Measurements from ENCODE around the gene TTYH3.

DNA sequence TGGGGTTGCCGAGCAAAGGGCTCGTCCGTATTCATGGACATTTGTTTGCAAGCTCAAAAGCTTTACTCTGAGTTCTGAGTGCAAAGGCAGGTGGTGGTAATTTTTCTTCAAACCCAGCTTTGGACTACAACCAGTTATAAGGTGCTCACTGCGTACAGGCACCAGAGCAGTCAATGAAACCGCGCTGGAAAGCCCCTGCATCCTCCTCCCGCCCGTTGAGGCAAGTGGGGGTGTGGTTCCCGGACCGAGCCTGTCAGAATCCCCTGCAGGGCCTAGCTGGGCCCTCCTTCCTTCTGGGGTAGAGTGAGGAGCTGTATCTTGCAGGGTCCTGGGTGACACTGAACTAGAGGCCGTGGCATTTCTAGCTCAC lies 78.5 kb downstream of the TTYH3 start:
- TF ChIP-seq, protein P1, sequence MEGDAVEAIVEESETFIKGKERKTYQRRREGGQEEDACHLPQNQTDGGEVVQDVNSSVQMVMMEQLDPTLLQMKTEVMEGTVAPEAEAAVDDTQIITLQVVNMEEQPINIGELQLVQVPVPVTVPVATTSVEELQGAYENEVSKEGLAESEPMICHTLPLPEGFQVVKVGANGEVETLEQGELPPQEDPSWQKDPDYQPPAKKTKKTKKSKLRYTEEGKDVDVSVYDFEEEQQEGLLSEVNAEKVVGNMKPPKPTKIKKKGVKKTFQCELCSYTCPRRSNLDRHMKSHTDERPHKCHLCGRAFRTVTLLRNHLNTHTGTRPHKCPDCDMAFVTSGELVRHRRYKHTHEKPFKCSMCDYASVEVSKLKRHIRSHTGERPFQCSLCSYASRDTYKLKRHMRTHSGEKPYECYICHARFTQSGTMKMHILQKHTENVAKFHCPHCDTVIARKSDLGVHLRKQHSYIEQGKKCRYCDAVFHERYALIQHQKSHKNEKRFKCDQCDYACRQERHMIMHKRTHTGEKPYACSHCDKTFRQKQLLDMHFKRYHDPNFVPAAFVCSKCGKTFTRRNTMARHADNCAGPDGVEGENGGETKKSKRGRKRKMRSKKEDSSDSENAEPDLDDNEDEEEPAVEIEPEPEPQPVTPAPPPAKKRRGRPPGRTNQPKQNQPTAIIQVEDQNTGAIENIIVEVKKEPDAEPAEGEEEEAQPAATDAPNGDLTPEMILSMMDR (conservative IDR thresholded peaks at IDR 0.05 in 1 of 2, IDR thresholded peaks at IDR 0.05 in 1 of 2; ENCODE audit: low read depth in 1 of 2, low read length in 2 of 2): no peak
- TF ChIP-seq EZH2 (IDR thresholded peaks at IDR 0.05; ENCODE audit: low read length, missing control alignments): no peak

Data from fibroblast of lung (primary cell).